Endodermal cell (in vitro differentiated cells): ENCODE data around the gene MICAL3. TPM values are rescaled to one million over a fixed set of nuclear protein-coding genes. Genes with fewer than 3 reads are reported as not detected.

Experiments used
- DNase-seq: peaks from one replicate; pipeline ENCODE4 v3.0.0-alpha.2; 2017
- H3K27ac ChIP-seq: 2 replicates; pipeline ENCODE4 v1.5.1; 2013; ENCODE audit warnings: mild to moderate bottlenecking, low read depth, low read length, moderate library complexity
- H3K27me3 ChIP-seq: 2 replicates; pipeline ENCODE4 v1.6.1; 2013; ENCODE audit warnings: mild to moderate bottlenecking, low read length, moderate library complexity; ENCODE audit not compliant: insufficient read depth, control insufficient read depth, poor library complexity, severe bottlenecking
- H3K36me3 ChIP-seq: 2 replicates; pipeline ENCODE4 v1.7.0; 2013; ENCODE audit warnings: mild to moderate bottlenecking, low read length, moderate library complexity; ENCODE audit not compliant: control insufficient read depth, insufficient read depth
- H3K4me1 ChIP-seq: one replicate; pipeline ENCODE4 v1.7.0; 2013; ENCODE audit warnings: low read length; ENCODE audit not compliant: control insufficient read depth, insufficient read depth
- H3K4me3 ChIP-seq: 2 replicates; pipeline ENCODE4 v1.5.1; 2013; ENCODE audit warnings: mild to moderate bottlenecking, low read length, moderate library complexity
- H3K9ac ChIP-seq: 2 replicates; pipeline ENCODE4 v1.6.1; 2013; ENCODE audit warnings: mild to moderate bottlenecking, low read length, moderate library complexity; ENCODE audit not compliant: poor library complexity, severe bottlenecking; ENCODE audit errors: extremely low read depth
- H3K9me3 ChIP-seq: 2 replicates; pipeline ENCODE4 v1.6.1; 2013; ENCODE audit warnings: mild to moderate bottlenecking, low read length, moderate library complexity; ENCODE audit not compliant: control insufficient read depth
- H3K27ac Mint-ChIP-seq: 2 replicates; pipeline ENCODE4 v1.8.0; 2020; ENCODE audit warnings: mixed read lengths
- H3K27me3 Mint-ChIP-seq: 2 replicates; pipeline ENCODE4 v1.8.0; 2021; ENCODE audit warnings: mild to moderate bottlenecking, mixed read lengths; ENCODE audit not compliant: insufficient read depth
- H3K36me3 Mint-ChIP-seq: 2 replicates; pipeline ENCODE4 v1.8.0; 2020; ENCODE audit warnings: low read depth, mixed read lengths
- H3K4me1 Mint-ChIP-seq: 2 replicates; pipeline ENCODE4 v1.8.0; 2020; ENCODE audit warnings: mixed read lengths
- H3K4me3 Mint-ChIP-seq: 2 replicates; pipeline ENCODE4 v1.8.0; 2020; ENCODE audit warnings: mild to moderate bottlenecking, moderate library complexity, mixed read lengths
- H3K9me3 Mint-ChIP-seq: 2 replicates; pipeline ENCODE4 v1.8.0; 2020; ENCODE audit warnings: mild to moderate bottlenecking, mixed read lengths
- WGBS, 2 experiments: methylation state at CpG; one replicate each; pipeline versions ENCODE4 v1.1.5 to v1.1.7; 2013; ENCODE audit warnings: missing lambda C conversion rate in 2 of 2, mixed read lengths in 1 of 2; ENCODE audit not compliant: insufficient coverage in 1 of 2, insufficient read length in 1 of 2; 5-methylcytosine and 5-hydroxymethylcytosine counted together
- total RNA-seq, 2 donors: library from RNA; stranded (reverse); fragmentation: NEBNext Ultra II Directional in 1 of 2; extraction: Animal tissue kit (Norgen Biotek cat#: 25700) in 1 of 2; gene quantifications; 2 replicates in 1 of 2; 3 replicates in 1 of 2; pipeline ENCODE4 v1.2.1, GENCODE V29; 2021
- TF ChIP-seq, protein P1 (sequence below): fragments of 200-600 bp; sonication (generic); conservative IDR thresholded peaks from 2 replicates; pipeline ENCODE4 v1.5.0; 2021; ENCODE audit warnings: antibody characterized with exemption, mild to moderate bottlenecking

Gene MICAL3
- total RNA-seq, 2 donors from 2014 or later: 42.8 to 48.1 TPM

DNA sequence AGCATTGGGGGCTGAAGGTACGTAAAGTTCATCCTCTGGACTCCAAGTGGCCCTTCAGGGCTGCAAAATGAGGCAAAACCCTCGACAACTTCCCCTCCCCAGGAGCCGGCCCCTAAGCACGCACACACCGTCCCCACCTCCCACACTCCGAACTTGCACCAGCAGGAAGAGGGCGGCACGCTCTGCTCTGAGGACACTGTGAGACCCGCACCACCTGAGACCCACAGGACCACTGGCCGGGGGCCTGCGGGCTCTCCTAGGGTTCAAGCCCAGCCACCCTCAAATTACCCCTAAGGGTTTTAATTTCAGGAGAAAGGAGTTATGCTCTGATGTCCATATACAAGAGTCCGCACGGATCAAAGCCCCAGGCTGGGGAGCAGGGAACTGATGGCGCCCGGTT lies 200.4 kb downstream of the MICAL3 start:
- Histone ChIP-seq H3K4me1 (no peaks in the 10 kb centered on the region), H3K4me3 (no peak overlapping the region), H3K9ac (no peak overlapping the region), H3K9me3 (no peaks in the 10 kb centered on the region), H3K27ac (no peak overlapping the region), H3K27me3 (no peaks in the 10 kb centered on the region), H3K36me3 (peaks cover 3% of the 10 kb centered on the region)
- WGBS, 2 experiments: 84 to 96% methylated on average over 7 to 15 of the region's 15 CpGs
- peaks cover 24% of the 10 kb centered on the region for H3K36me3 Mint-ChIP-seq
- H3K27me3 Mint-ChIP-seq: no peaks in the 10 kb centered on the region
- H3K27ac Mint-ChIP-seq: no peak overlapping the region
- no peak overlapping the region for H3K4me3 Mint-ChIP-seq
- H3K9me3 Mint-ChIP-seq: no peaks in the 10 kb centered on the region
- no peaks in the 10 kb centered on the region for H3K4me1 Mint-ChIP-seq
- TF ChIP-seq, protein P1, sequence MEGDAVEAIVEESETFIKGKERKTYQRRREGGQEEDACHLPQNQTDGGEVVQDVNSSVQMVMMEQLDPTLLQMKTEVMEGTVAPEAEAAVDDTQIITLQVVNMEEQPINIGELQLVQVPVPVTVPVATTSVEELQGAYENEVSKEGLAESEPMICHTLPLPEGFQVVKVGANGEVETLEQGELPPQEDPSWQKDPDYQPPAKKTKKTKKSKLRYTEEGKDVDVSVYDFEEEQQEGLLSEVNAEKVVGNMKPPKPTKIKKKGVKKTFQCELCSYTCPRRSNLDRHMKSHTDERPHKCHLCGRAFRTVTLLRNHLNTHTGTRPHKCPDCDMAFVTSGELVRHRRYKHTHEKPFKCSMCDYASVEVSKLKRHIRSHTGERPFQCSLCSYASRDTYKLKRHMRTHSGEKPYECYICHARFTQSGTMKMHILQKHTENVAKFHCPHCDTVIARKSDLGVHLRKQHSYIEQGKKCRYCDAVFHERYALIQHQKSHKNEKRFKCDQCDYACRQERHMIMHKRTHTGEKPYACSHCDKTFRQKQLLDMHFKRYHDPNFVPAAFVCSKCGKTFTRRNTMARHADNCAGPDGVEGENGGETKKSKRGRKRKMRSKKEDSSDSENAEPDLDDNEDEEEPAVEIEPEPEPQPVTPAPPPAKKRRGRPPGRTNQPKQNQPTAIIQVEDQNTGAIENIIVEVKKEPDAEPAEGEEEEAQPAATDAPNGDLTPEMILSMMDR: no peak
- no peak for DNase-seq

GRCh38 chr22:17823226-17823625 lies 201.1 kb downstream of the MICAL3 start:
- no peak overlapping the region for H3K27ac Mint-ChIP-seq
- H3K36me3 ChIP-seq: peaks cover 3% of the 10 kb centered on the region
- H3K27me3 ChIP-seq: no peaks in the 10 kb centered on the region
- no peaks in the 10 kb centered on the region for H3K4me1 ChIP-seq
- no peak overlapping the region for H3K9ac ChIP-seq
- peaks cover 23% of the 10 kb centered on the region for H3K36me3 Mint-ChIP-seq
- no peaks in the 10 kb centered on the region for H3K9me3 ChIP-seq
- no peak overlapping the region for H3K4me3 Mint-ChIP-seq
- WGBS, 2 experiments: 92 to 100% methylated on average over 3 to 4 of the region's 4 CpGs
- H3K4me3 ChIP-seq: no peak overlapping the region
- H3K27ac ChIP-seq: no peak overlapping the region
- TF ChIP-seq, protein P1: no peak
- H3K9me3 Mint-ChIP-seq: no peaks in the 10 kb centered on the region
- H3K27me3 Mint-ChIP-seq: no peaks in the 10 kb centered on the region
- no peaks in the 10 kb centered on the region for H3K4me1 Mint-ChIP-seq
- no peak for DNase-seq

GRCh38 chr22:17822087-17822486 lies 202.3 kb downstream of the MICAL3 start:
- no peaks in the 10 kb centered on the region for H3K27me3 Mint-ChIP-seq
- no peak overlapping the region for H3K4me3 ChIP-seq
- WGBS, 2 experiments: 91 to 100% methylated on average over 6 to 13 of the region's 13 CpGs
- H3K9ac ChIP-seq: no peak overlapping the region
- peaks cover 3% of the 10 kb centered on the region for H3K36me3 ChIP-seq
- H3K4me1 Mint-ChIP-seq: no peaks in the 10 kb centered on the region
- H3K27me3 ChIP-seq: no peaks in the 10 kb centered on the region
- no peaks in the 10 kb centered on the region for H3K9me3 Mint-ChIP-seq
- peaks cover 15% of the 10 kb centered on the region for H3K36me3 Mint-ChIP-seq
- H3K4me1 ChIP-seq: no peaks in the 10 kb centered on the region
- H3K27ac Mint-ChIP-seq: no peak overlapping the region
- TF ChIP-seq, protein P1: no peak
- DNase-seq: no peak
- H3K4me3 Mint-ChIP-seq: no peak overlapping the region
- no peak overlapping the region for H3K27ac ChIP-seq
- H3K9me3 ChIP-seq: no peaks in the 10 kb centered on the region
